GM21619 (cell line): Measurements from ENCODE around the gene CHMP1A.
"Not testable (repeated sequence)": the region's sequence is repeated elsewhere in the genome, so short reads cannot be mapped to it uniquely, and the experiment has no call there.

ENCODE experiments used
- ATAC-seq: cut with Tn5 transposase; IDR thresholded peaks from one replicate; pipeline ENCODE4 v1.9.1; 2021; ENCODE audit not compliant: unreplicated experiment

Gene CHMP1A

GRCh38 chr16:89661215-89661614 lies 3.7 kb upstream of the CHMP1A start:
- ATAC-seq: no peak

- no peak for ATAC-seq
Measured at GRCh38 chr16:89660146-89660545, 2.6 kb upstream of the CHMP1A start.

GRCh38 chr16:89658221-89658879 lies 842 bp upstream of the CHMP1A start:
- ATAC-seq: no peak

GRCh38 chr16:89656435-89657121 lies 930 bp downstream of the CHMP1A start:
- ATAC-seq: no peak

GRCh38 chr16:89655062-89655643 lies 2.4 kb downstream of the CHMP1A start:
- no peak for ATAC-seq

GRCh38 chr16:89653656-89654295 lies 3.7 kb downstream of the CHMP1A start:
- no peak for ATAC-seq

GRCh38 chr16:89651584-89651983 lies 5.9 kb downstream of the CHMP1A start:
- no peak for ATAC-seq

- no peak for ATAC-seq
Measured at GRCh38 chr16:89646906-89647305, 10.6 kb downstream of the CHMP1A start.

- no peak for ATAC-seq
Measured at GRCh38 chr16:89646270-89646669, 11.2 kb downstream of the CHMP1A start.

- ATAC-seq: no peak
Measured at GRCh38 chr16:89645122-89645521, 12.4 kb downstream of the CHMP1A start.

- ATAC-seq: no peak
Measured at GRCh38 chr16:89643769-89644300, 13.7 kb downstream of the CHMP1A start.

GRCh38 chr16:89642574-89642973 lies 14.9 kb downstream of the CHMP1A start:
- ATAC-seq: no peak

GRCh38 chr16:89641458-89642119 lies 15.9 kb downstream of the CHMP1A start:
- ATAC-seq: no peak

GRCh38 chr16:89639385-89639784 lies 18.1 kb downstream of the CHMP1A start:
- ATAC-seq: no peak

- no peak for ATAC-seq
Measured at GRCh38 chr16:89638455-89638854, 19.1 kb downstream of the CHMP1A start.

- no peak for ATAC-seq
Measured at GRCh38 chr16:89637379-89637778, 20.1 kb downstream of the CHMP1A start.

GRCh38 chr16:89636663-89637062 lies 20.8 kb downstream of the CHMP1A start:
- no peak for ATAC-seq

- not testable (repeated sequence) for ATAC-seq
Measured at GRCh38 chr16:89634463-89635385, 22.8 kb downstream of the CHMP1A start.

GRCh38 chr16:89633064-89633631 lies 24.4 kb downstream of the CHMP1A start:
- ATAC-seq: no peak
